ENCODE results near the gene AHSA1.
"Not testable (repeated sequence)": the region's sequence is repeated elsewhere in the genome, so short reads cannot be mapped to it uniquely, and the experiment has no call there.

AHSA1 gene

GRCh38 chr14:77457522-77458248, at the start of gene AHSA1, which contains the start of gene VIPAS39:
Gene AHSA1, plus strand, starts transcription at chr14:77458093. Its CDS starts 97 bp downstream, at chr14:77458190.
Gene VIPAS39, minus strand, starts transcription at chr14:77457601. Its CDS starts 3,499 bp downstream, at chr14:77454102.
- Mint-ChIP-seq H3K27ac (peak within 1 kb of the TSS; percentile 100), H3K27me3 (no peaks in the 10 kb centered on the region), H3K4me1 (peaks cover 19 to 48% of the 10 kb centered on the region in 2 donors), H3K36me3 (peaks cover 23 to 36% of the 10 kb centered on the region in 2 donors), H3K9me3 (no peaks in the 10 kb centered on the region), H3K4me3 (peak within 1 kb of the TSS; percentile 98 to 99)
- ATAC-seq (replicated peaks) (peak; percentile 95), DNase-seq (peak; percentile 94)

- H3K36me3 Mint-ChIP-seq, result peaks cover 0 to 4% of the 10 kb centered on the region in 2 donors
- no peak for DNase-seq
- no peaks in the 10 kb centered on the region for H3K9me3 Mint-ChIP-seq
- peak; percentile 42 to 57 for ATAC-seq (replicated peaks)
- H3K27me3 Mint-ChIP-seq, result no peaks in the 10 kb centered on the region
- H3K4me3 Mint-ChIP-seq, result no peak overlapping the region
- peaks cover 9 to 15% of the 10 kb centered on the region in 2 donors for H3K4me1 Mint-ChIP-seq
- H3K27ac Mint-ChIP-seq, result no peak overlapping the region
These were observed 48.8 kb upstream of the AHSA1 start for GRCh38 chr14:77409131-77409533.

GRCh38 chr14:77415403-77416030, 42.4 kb upstream of the AHSA1 start:
- not testable (repeated sequence) for H3K4me3 Mint-ChIP-seq; H3K27ac Mint-ChIP-seq; DNase-seq; H3K27me3 Mint-ChIP-seq; ATAC-seq (replicated peaks); H3K4me1 Mint-ChIP-seq
- Mint-ChIP-seq H3K9me3 (peaks cover 11 to 13% of the 10 kb centered on the region in 2 donors), H3K36me3 (peaks cover 11 to 16% of the 10 kb centered on the region in 2 donors)

GRCh38 chr14:77416098-77416497, 41.8 kb upstream of the AHSA1 start:
- H3K27me3 Mint-ChIP-seq; H3K4me1 Mint-ChIP-seq; DNase-seq; H3K27ac Mint-ChIP-seq; H3K4me3 Mint-ChIP-seq; ATAC-seq (replicated peaks): not testable (repeated sequence)
- Mint-ChIP-seq H3K36me3 (peaks cover 12 to 22% of the 10 kb centered on the region in 2 donors), H3K9me3 (peaks cover 11 to 13% of the 10 kb centered on the region in 2 donors)

- ATAC-seq (replicated peaks), result no peak
- no peak overlapping the region for H3K4me3 Mint-ChIP-seq
These were observed 41.1 kb upstream of the AHSA1 start for GRCh38 chr14:77416836-77417235.

GRCh38 chr14:77421201-77421600, 36.7 kb upstream of the AHSA1 start:
- Mint-ChIP-seq H3K4me1 (peaks cover 0 to 3% of the 10 kb centered on the region in 2 donors), H3K27ac (no peak overlapping the region), H3K9me3 (peaks cover 11 to 13% of the 10 kb centered on the region in 2 donors), H3K4me3 (no peak overlapping the region), H3K27me3 (no peaks in the 10 kb centered on the region), H3K36me3 (peaks cover 47 to 68% of the 10 kb centered on the region in 2 donors)
- no peak for ATAC-seq (replicated peaks)
- no peak for DNase-seq

More at GRCh38 chr14:77416836-77417235, 41.1 kb upstream of the AHSA1 start:
- DNase-seq, result no peak
- H3K36me3 Mint-ChIP-seq, result peaks cover 18 to 29% of the 10 kb centered on the region in 2 donors
- H3K9me3 Mint-ChIP-seq, result peaks cover 11 to 13% of the 10 kb centered on the region in 2 donors
- H3K27ac Mint-ChIP-seq, result no peak overlapping the region
- no peaks in the 10 kb centered on the region for H3K27me3 Mint-ChIP-seq
- H3K4me1 Mint-ChIP-seq, result peaks cover 0 to 3% of the 10 kb centered on the region in 2 donors

GRCh38 chr14:77423423-77423822, 34.5 kb upstream of the AHSA1 start, which contains the start of gene NOXRED1:
Gene NOXRED1, minus strand, starts transcription at chr14:77423523. Its CDS starts 634 bp downstream, at chr14:77422889.
- H3K4me1 Mint-ChIP-seq, result no peaks in the 10 kb centered on the region
- H3K9me3 Mint-ChIP-seq, result peaks cover 6 to 7% of the 10 kb centered on the region in 2 donors
- ATAC-seq (replicated peaks), result no peak
- no peaks in the 10 kb centered on the region for H3K27me3 Mint-ChIP-seq
- DNase-seq, result no peak
- H3K4me3 Mint-ChIP-seq, result no peak within 1 kb of the TSS
- H3K36me3 Mint-ChIP-seq, result peaks cover 64 to 85% of the 10 kb centered on the region in 2 donors
- no peak within 1 kb of the TSS for H3K27ac Mint-ChIP-seq

GRCh38 chr14:77424862-77425261, 33.0 kb upstream of the AHSA1 start:
- ATAC-seq (replicated peaks) (no peak), DNase-seq (no peak)
- no peaks in the 10 kb centered on the region for H3K4me1 Mint-ChIP-seq
- no peak overlapping the region for H3K4me3 Mint-ChIP-seq
- H3K9me3 Mint-ChIP-seq, result peaks cover 3 to 4% of the 10 kb centered on the region in 2 donors
- H3K36me3 Mint-ChIP-seq, result peaks cover 71 to 96% of the 10 kb centered on the region in 2 donors
- no peaks in the 10 kb centered on the region for H3K27me3 Mint-ChIP-seq
- no peak overlapping the region for H3K27ac Mint-ChIP-seq

- Mint-ChIP-seq H3K9me3 (no peaks in the 10 kb centered on the region), H3K4me1 (no peaks in the 10 kb centered on the region), H3K36me3 (peaks cover 68 to 90% of the 10 kb centered on the region in 2 donors), H3K4me3 (no peak overlapping the region), H3K27me3 (no peaks in the 10 kb centered on the region), H3K27ac (no peak overlapping the region)
- DNase-seq (no peak), ATAC-seq (replicated peaks) (no peak)
These were observed 31.5 kb upstream of the AHSA1 start for GRCh38 chr14:77426396-77426795.

- ATAC-seq (replicated peaks) (no peak), DNase-seq (no peak)
- Mint-ChIP-seq H3K4me1 (no peaks in the 10 kb centered on the region), H3K27me3 (no peaks in the 10 kb centered on the region), H3K27ac (no peak overlapping the region), H3K36me3 (peaks cover 34 to 46% of the 10 kb centered on the region in 2 donors), H3K4me3 (no peak overlapping the region), H3K9me3 (no peaks in the 10 kb centered on the region)
These were observed 21.9 kb upstream of the AHSA1 start for GRCh38 chr14:77436042-77436441.

- DNase-seq, result no peak
- Mint-ChIP-seq H3K27ac (no peak overlapping the region), H3K36me3 (peaks cover 37 to 57% of the 10 kb centered on the region in 2 donors), H3K27me3 (no peaks in the 10 kb centered on the region), H3K4me3 (no peak overlapping the region), H3K4me1 (no peaks in the 10 kb centered on the region), H3K9me3 (no peaks in the 10 kb centered on the region)
- ATAC-seq (replicated peaks), result no peak
These were observed 19.3 kb upstream of the AHSA1 start for GRCh38 chr14:77438596-77438995.

GRCh38 chr14:77439861-77440260, 18.0 kb upstream of the AHSA1 start:
- DNase-seq (no peak), ATAC-seq (replicated peaks) (no peak)
- Mint-ChIP-seq H3K27ac (no peak overlapping the region), H3K9me3 (no peaks in the 10 kb centered on the region), H3K36me3 (peaks cover 36 to 55% of the 10 kb centered on the region in 2 donors), H3K4me1 (no peaks in the 10 kb centered on the region), H3K27me3 (no peaks in the 10 kb centered on the region), H3K4me3 (no peak overlapping the region)

- Mint-ChIP-seq H3K36me3 (peaks cover 26 to 40% of the 10 kb centered on the region in 2 donors), H3K9me3 (no peaks in the 10 kb centered on the region), H3K4me1 (no peaks in the 10 kb centered on the region), H3K27ac (no peak overlapping the region), H3K27me3 (no peaks in the 10 kb centered on the region), H3K4me3 (no peak overlapping the region)
- ATAC-seq (replicated peaks), result no peak
- no peak for DNase-seq
These were observed 15.7 kb upstream of the AHSA1 start for GRCh38 chr14:77442196-77442595.

- peak overlapping the region; percentile 98 to 99 for H3K4me3 Mint-ChIP-seq
- no peaks in the 10 kb centered on the region for H3K9me3 Mint-ChIP-seq
- DNase-seq, result no peak
- H3K4me1 Mint-ChIP-seq, result peaks cover 19 to 39% of the 10 kb centered on the region in 2 donors
- no peaks in the 10 kb centered on the region for H3K27me3 Mint-ChIP-seq
- H3K27ac Mint-ChIP-seq, result no peak overlapping the region
- ATAC-seq (replicated peaks), result no peak
- peaks cover 20 to 37% of the 10 kb centered on the region in 2 donors for H3K36me3 Mint-ChIP-seq
These were observed 1.8 kb upstream of the AHSA1 start for GRCh38 chr14:77455966-77456640.

Measured in stimulated activated naive B cell treated with anti-CD40 and anti-IgM and Interleukin-4, amounts not matched to agents 10 μg/mL and 1 μg/mL and 100 μg/mL, for 72 hours (primary cell).